HPDE6-E6E7 (cell line): Measurements from ENCODE around the gene PRUNE1.
A peak's percentile ranks its signal among the peaks of the same experiment; 100 is the strongest.

ENCODE experiments used
- DNase-seq: peaks from one replicate; pipeline ENCODE4 v3.0.0; 2011; ENCODE audit warnings: missing footprints; ENCODE audit errors: extremely low spot score

PRUNE1 gene

GRCh38 chr1:151008244-151009205 lies at the start of gene PRUNE1:
PRUNE1 (plus strand) TSS chr1:151008449; CDS start chr1:151008633, 184 bp downstream.
- DNase-seq: peak; percentile 98

GRCh38 chr1:150960646-150961045 lies 47.6 kb upstream of the PRUNE1 start:
- DNase-seq: no peak

GRCh38 chr1:150961756-150962155 lies 46.5 kb upstream of the PRUNE1 start:
- DNase-seq: no peak

- DNase-seq: no peak
Observed at GRCh38 chr1:150963321-150964163, 44.7 kb upstream of the PRUNE1 start.

- no peak for DNase-seq
Observed at GRCh38 chr1:150964164-150964489, 44.1 kb upstream of the PRUNE1 start.

GRCh38 chr1:150965605-150966004 lies 42.6 kb upstream of the PRUNE1 start:
- no peak for DNase-seq

- no peak for DNase-seq
Observed at GRCh38 chr1:150966011-150966410, 42.2 kb upstream of the PRUNE1 start.

- no peak for DNase-seq
Observed at GRCh38 chr1:150967936-150968335, 40.3 kb upstream of the PRUNE1 start.

GRCh38 chr1:150968491-150968890 lies 39.8 kb upstream of the PRUNE1 start:
- no peak for DNase-seq

GRCh38 chr1:150969626-150970025 lies 38.6 kb upstream of the PRUNE1 start:
- DNase-seq: no peak

GRCh38 chr1:150970808-150971582 lies 37.3 kb upstream of the PRUNE1 start:
- no peak for DNase-seq

- no peak for DNase-seq
Observed at GRCh38 chr1:150971583-150972416, 36.4 kb upstream of the PRUNE1 start.

- no peak for DNase-seq
Observed at GRCh38 chr1:150972417-150972940, 35.8 kb upstream of the PRUNE1 start.

GRCh38 chr1:150973258-150973835 lies 34.9 kb upstream of the PRUNE1 start:
- no peak for DNase-seq

- peak; percentile 38 for DNase-seq
Observed at GRCh38 chr1:150973836-150974579, 34.2 kb upstream of the PRUNE1 start.

GRCh38 chr1:150974580-150975478 lies 33.4 kb upstream of the PRUNE1 start, which contains the start of gene CERS2:
CERS2 (minus strand) TSS chr1:150974835; CDS start chr1:150969090, 5,745 bp downstream.
- peak; percentile 74 for DNase-seq

GRCh38 chr1:150976401-150976821 lies 31.8 kb upstream of the PRUNE1 start:
- DNase-seq: no peak
